GM19452 (cell line): ENCODE measurements around the gene SENP1.

Source experiments
- ATAC-seq: cut with Tn5 transposase; IDR thresholded peaks from one replicate; pipeline ENCODE4 v1.9.1; 2021; ENCODE audit not compliant: unreplicated experiment

SENP1 gene

GRCh38 chr12:48019639-48020265 is 86.1 kb downstream of the SENP1 start:
- no peak for ATAC-seq

GRCh38 chr12:48018618-48018995 is 87.3 kb downstream of the SENP1 start:
- ATAC-seq = no peak

GRCh38 chr12:48017921-48018617 is 87.8 kb downstream of the SENP1 start:
- ATAC-seq = no peak

- ATAC-seq = no peak
Measured at GRCh38 chr12:48017496-48017895, 88.4 kb downstream of the SENP1 start.

- ATAC-seq = no peak
Measured at GRCh38 chr12:48016373-48017020, 89.4 kb downstream of the SENP1 start.

- no peak for ATAC-seq
Measured at GRCh38 chr12:48015954-48016353, 89.9 kb downstream of the SENP1 start.

- ATAC-seq = no peak
Measured at GRCh38 chr12:48015129-48015528, 90.8 kb downstream of the SENP1 start.

- no peak for ATAC-seq
Measured at GRCh38 chr12:48013287-48013686, 92.6 kb downstream of the SENP1 start.

- no peak for ATAC-seq
Measured at GRCh38 chr12:48012070-48012469, 93.8 kb downstream of the SENP1 start.

GRCh38 chr12:48010366-48010970 is 95.4 kb downstream of the SENP1 start:
- no peak for ATAC-seq

- no peak for ATAC-seq
Measured at GRCh38 chr12:48009471-48009870, 96.4 kb downstream of the SENP1 start.

GRCh38 chr12:48008950-48009349 is 96.9 kb downstream of the SENP1 start:
- ATAC-seq = no peak

GRCh38 chr12:48008349-48008748 is 97.5 kb downstream of the SENP1 start:
- no peak for ATAC-seq

GRCh38 chr12:48007206-48007605 is 98.7 kb downstream of the SENP1 start:
- ATAC-seq = no peak

- no peak for ATAC-seq
Measured at GRCh38 chr12:48005750-48006021, 100.2 kb downstream of the SENP1 start.

- no peak for ATAC-seq
Measured at GRCh38 chr12:48005001-48005749, 100.7 kb downstream of the SENP1 start.

GRCh38 chr12:48004053-48004941 is 101.6 kb downstream of the SENP1 start, which contains the start of gene COL2A1:
Gene COL2A1 (minus strand): TSS chr12:48004476. CDS start chr12:48004321, 155 bp downstream.
- no peak for ATAC-seq

- no peak for ATAC-seq
Measured at GRCh38 chr12:48003226-48004052, 102.4 kb downstream of the SENP1 start.

- no peak for ATAC-seq
Measured at GRCh38 chr12:48002773-48003218, 103.1 kb downstream of the SENP1 start.

GRCh38 chr12:48002414-48002730 is 103.5 kb downstream of the SENP1 start:
- no peak for ATAC-seq
